ENCODE measurements around the gene RALBP1. TPM values are rescaled to one million over a fixed set of nuclear protein-coding genes. Genes with fewer than 3 reads are reported as not detected.
"Not testable (repeated sequence)": the region's sequence is repeated elsewhere in the genome, so short reads cannot be mapped to it uniquely, and the experiment has no call there.

The RALBP1 gene
- total and polyA plus RNA-seq, 7 donors: 42.3 to 89.7 (median 68.1) TPM

DNA sequence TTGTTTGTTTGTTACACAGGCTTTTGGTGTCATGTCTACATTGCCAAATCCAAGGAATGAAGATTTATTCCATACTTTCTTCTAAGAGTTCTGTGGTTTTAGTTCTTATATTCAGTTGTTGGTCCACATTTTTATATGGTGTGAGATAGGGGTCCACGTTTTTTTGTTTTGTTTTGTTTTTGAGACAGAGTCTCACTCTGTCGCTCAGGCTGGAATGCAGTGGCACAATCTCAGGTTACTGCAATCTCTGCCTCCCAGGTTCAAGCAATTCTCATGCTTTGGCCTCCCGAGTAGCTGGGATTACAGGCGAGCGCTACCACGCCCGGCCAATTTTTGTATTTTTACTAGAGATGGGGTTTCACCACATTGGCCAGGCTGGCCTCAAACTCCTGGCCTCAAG is 8.2 kb downstream of the RALBP1 start:
- no peak overlapping the region for H3K27ac ChIP-seq
- H3K4me3 ChIP-seq: no peak overlapping the region
- DNase-seq: no peak
- 93 to 97% methylated on average over 7 of the region's 7 CpGs for WGBS, 2 donors
- intact Hi-C loops (cut with DNase I): no loop called here
- peaks cover 0 to 8% (median 0%) of the 10 kb centered on the region in 4 donors for H3K36me3 ChIP-seq
- TF ChIP-seq CTCF (IDR thresholded peaks at IDR 0.05): no peak
- TF ChIP-seq POLR2A (IDR thresholded peaks at IDR 0.05): no peak
- no peak for TF ChIP-seq EP300 (IDR thresholded peaks at IDR 0.05)
- no peak for TF ChIP-seq POLR2AphosphoS5 (IDR thresholded peaks at IDR 0.05)
- peaks cover 0 to 15% (median 6%) of the 10 kb centered on the region in 4 donors for H3K4me1 ChIP-seq
- no peaks in the 10 kb centered on the region for H3K9me3 ChIP-seq
- no peaks in the 10 kb centered on the region for H3K27me3 ChIP-seq

- DNase-seq; intact Hi-C loops (cut with DNase I); H3K27me3 ChIP-seq; H3K36me3 ChIP-seq; H3K27ac ChIP-seq; H3K9me3 ChIP-seq; H3K4me3 ChIP-seq: not testable (repeated sequence)
- peaks cover 0 to 15% (median 6%) of the 10 kb centered on the region in 4 donors for H3K4me1 ChIP-seq
- WGBS, 2 donors: 95% methylated on average over 2 of the region's 2 CpGs
Measured at GRCh38 chr18:9484856-9485255, 9.5 kb downstream of the RALBP1 start.

DNA sequence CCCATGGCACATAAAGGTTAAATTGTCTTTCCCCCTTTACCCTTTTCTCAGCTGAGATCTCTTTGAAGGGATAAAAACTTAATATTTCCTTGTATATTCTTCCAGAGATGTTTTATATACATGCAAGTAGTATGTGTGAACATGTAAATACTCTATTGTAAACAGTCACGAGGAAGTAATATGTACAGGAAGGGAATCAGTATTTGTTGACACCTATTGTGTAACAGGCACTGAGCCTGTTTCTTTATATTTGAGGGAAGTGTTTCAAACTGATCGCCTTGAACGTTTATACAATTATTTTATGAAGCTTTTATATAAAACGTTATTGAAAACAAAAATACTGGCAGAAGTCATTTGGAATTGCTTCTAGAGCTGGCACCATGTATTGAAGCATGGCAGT is 13.2 kb downstream of the RALBP1 start:
- H3K27me3 ChIP-seq: no peaks in the 10 kb centered on the region
- no peaks in the 10 kb centered on the region for H3K9me3 ChIP-seq
- H3K4me1 ChIP-seq: peaks cover 0 to 6% (median 0%) of the 10 kb centered on the region in 4 donors
- TF ChIP-seq EP300 (IDR thresholded peaks at IDR 0.05): no peak
- no peak for TF ChIP-seq POLR2AphosphoS5 (IDR thresholded peaks at IDR 0.05)
- no peak overlapping the region for H3K27ac ChIP-seq
- DNase-seq: no peak
- no peak overlapping the region for H3K4me3 ChIP-seq
- intact Hi-C loops (cut with DNase I): no loop called here
- no peaks in the 10 kb centered on the region for H3K36me3 ChIP-seq
- 13 to 57% methylated on average over 4 of the region's 4 CpGs for WGBS, 2 donors

DNA sequence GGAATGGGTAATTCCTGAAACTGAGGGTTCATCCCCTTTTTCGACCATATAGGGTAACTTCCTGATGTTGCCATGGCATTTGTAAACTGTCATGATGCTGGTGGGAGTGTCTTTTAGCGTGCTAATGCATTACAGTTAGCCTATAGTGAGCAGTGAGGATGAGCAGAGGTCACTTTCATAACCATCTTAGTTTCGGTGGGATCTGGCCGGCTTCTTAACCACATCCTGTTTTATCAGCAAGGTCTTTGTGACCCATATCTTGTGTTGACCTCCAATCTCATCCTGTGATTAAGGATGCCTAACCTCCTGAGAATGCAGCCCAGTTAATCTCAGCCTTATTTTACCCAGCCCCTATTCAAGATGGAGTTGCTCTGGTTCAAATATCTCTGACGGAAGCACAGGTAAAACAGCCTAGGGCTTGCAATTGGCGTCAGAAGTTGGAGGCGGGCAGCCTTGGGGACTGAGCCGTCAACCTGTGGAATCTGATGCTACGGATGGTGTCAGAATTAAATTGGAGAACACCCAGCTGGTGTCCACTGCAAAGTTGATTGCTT is 19.5 kb downstream of the RALBP1 start:
- Histone ChIP-seq H3K4me1 (peaks cover 0 to 15% (median 0%) of the 10 kb centered on the region in 4 donors), H3K27ac (no peak overlapping the region), H3K36me3 (no peaks in the 10 kb centered on the region), H3K9me3 (no peaks in the 10 kb centered on the region), H3K4me3 (no peak overlapping the region), H3K27me3 (no peaks in the 10 kb centered on the region)
- WGBS, 2 donors: 84 to 92% methylated on average over 9 of the region's 9 CpGs
- no peak for TF ChIP-seq POLR2A (IDR thresholded peaks at IDR 0.05)
- no peak for DNase-seq
- intact Hi-C loops (cut with DNase I): no loop called here

DNA sequence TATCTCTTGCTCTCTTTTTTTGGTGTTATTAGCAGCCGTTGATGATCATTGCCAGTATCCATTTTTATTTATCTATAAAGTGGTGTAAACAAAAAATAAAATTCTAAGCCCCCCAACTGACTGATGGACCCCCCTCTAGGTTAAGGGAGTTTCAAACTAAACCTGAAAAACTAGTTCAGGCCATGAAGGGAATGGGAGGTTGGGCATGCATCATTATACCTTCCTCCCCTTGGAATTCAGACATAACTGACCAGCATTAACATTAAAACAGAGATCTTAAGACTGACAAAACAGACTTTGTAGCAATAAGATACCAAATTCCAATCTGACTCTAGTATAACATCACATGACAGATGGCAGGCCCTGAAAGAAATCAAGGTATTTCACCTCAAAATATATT is 20.2 kb downstream of the RALBP1 start:
- no peak for TF ChIP-seq CTCF (IDR thresholded peaks at IDR 0.05)
- TF ChIP-seq EP300 (IDR thresholded peaks at IDR 0.05): no peak
- TF ChIP-seq POLR2A (IDR thresholded peaks at IDR 0.05): no peak
- TF ChIP-seq POLR2AphosphoS5 (IDR thresholded peaks at IDR 0.05): no peak
- no peaks in the 10 kb centered on the region for H3K27me3 ChIP-seq
- H3K4me1 ChIP-seq: peaks cover 0 to 15% (median 0%) of the 10 kb centered on the region in 4 donors
- H3K27ac ChIP-seq: no peak overlapping the region
- H3K9me3 ChIP-seq: no peaks in the 10 kb centered on the region
- H3K4me3 ChIP-seq: no peak overlapping the region
- intact Hi-C loops (cut with DNase I): no loop called here
- no peaks in the 10 kb centered on the region for H3K36me3 ChIP-seq
- DNase-seq: no peak
- WGBS, 2 donors: 87 to 89% methylated on average over 1 of the region's 1 CpG

- TF ChIP-seq CTCF (IDR thresholded peaks at IDR 0.05) (no peak), POLR2AphosphoS5 (IDR thresholded peaks at IDR 0.05) (no peak), POLR2A (IDR thresholded peaks at IDR 0.05) (no peak), EP300 (IDR thresholded peaks at IDR 0.05) (no peak)
- peaks cover 0 to 15% (median 0%) of the 10 kb centered on the region in 4 donors for H3K4me1 ChIP-seq
- no peaks in the 10 kb centered on the region for H3K36me3 ChIP-seq
- H3K27ac ChIP-seq: no peak overlapping the region
- no peak overlapping the region for H3K4me3 ChIP-seq
- no peak for DNase-seq
- H3K27me3 ChIP-seq: no peaks in the 10 kb centered on the region
- 92 to 94% methylated on average over 6 of the region's 6 CpGs for WGBS, 2 donors
- H3K9me3 ChIP-seq: no peaks in the 10 kb centered on the region
- intact Hi-C loops (cut with DNase I): no loop called here
Measured at GRCh38 chr18:9495916-9496705, 20.8 kb downstream of the RALBP1 start.
